Stimulated activated effector memory CD8-positive, alpha-beta T cell treated with anti-CD3 and anti-CD28 coated beads, Interleukin-12 subunit alpha, Interleukin-12 subunit beta, amount 100 ng/mL, for 72 hours (primary cell): Measurements from ENCODE around the gene RGMA.

Experiments
- ATAC-seq: fragments of 150-1000 bp; cut with Tn5 transposase; 2 replicates; pipeline ENCODE4 v1.10.0; 2021
- DNase-seq, 2 donors: peaks; one replicate each; pipeline ENCODE4 v3.0.0; 2021 to 2022; ENCODE audit warnings: low spot score in 2 of 2
- H3K27ac Mint-ChIP-seq: one replicate; pipeline ENCODE4 v1.8.0; 2022; ENCODE audit warnings: mild to moderate bottlenecking, mixed read lengths
- H3K36me3 Mint-ChIP-seq: one replicate; pipeline ENCODE4 v1.8.0; 2022; ENCODE audit warnings: mild to moderate bottlenecking, mixed read lengths
- H3K4me1 Mint-ChIP-seq: one replicate; pipeline ENCODE4 v1.8.0; 2022; ENCODE audit warnings: mixed read lengths
- H3K4me3 Mint-ChIP-seq: one replicate; pipeline ENCODE4 v1.8.0; 2022; ENCODE audit warnings: mild to moderate bottlenecking, mixed read lengths
- H3K9me3 Mint-ChIP-seq: one replicate; pipeline ENCODE4 v1.8.0; 2022; ENCODE audit warnings: mixed read lengths

RGMA gene

GRCh38 chr15:93049914-93050578, 39.0 kb downstream of the RGMA start:
- DNase-seq = no peak
- peaks cover 4% of the 10 kb centered on the region for H3K9me3 Mint-ChIP-seq
- peak; percentile 39 for ATAC-seq
- H3K4me1 Mint-ChIP-seq = peaks cover 46% of the 10 kb centered on the region
- H3K27ac Mint-ChIP-seq = peak overlapping the region; percentile 45
- no peak overlapping the region for H3K4me3 Mint-ChIP-seq
- no peaks in the 10 kb centered on the region for H3K36me3 Mint-ChIP-seq

- H3K4me3 Mint-ChIP-seq = no peak overlapping the region
- H3K36me3 Mint-ChIP-seq = no peaks in the 10 kb centered on the region
- DNase-seq = no peak
- H3K9me3 Mint-ChIP-seq = peaks cover 4% of the 10 kb centered on the region
- H3K4me1 Mint-ChIP-seq = peaks cover 46% of the 10 kb centered on the region
- ATAC-seq = no peak
- peak overlapping the region; percentile 66 for H3K27ac Mint-ChIP-seq
Measured at GRCh38 chr15:93049233-93049632, 39.8 kb downstream of the RGMA start.

GRCh38 chr15:93048759-93049161, 40.3 kb downstream of the RGMA start:
- Mint-ChIP-seq H3K9me3 (peaks cover 4% of the 10 kb centered on the region), H3K36me3 (no peaks in the 10 kb centered on the region), H3K4me1 (peaks cover 46% of the 10 kb centered on the region), H3K27ac (peak overlapping the region; percentile 66), H3K4me3 (no peak overlapping the region)
- ATAC-seq (no peak), DNase-seq (no peak)

- ATAC-seq (no peak), DNase-seq (no peak)
- Mint-ChIP-seq H3K4me1 (peaks cover 46% of the 10 kb centered on the region), H3K27ac (peak overlapping the region; percentile 90), H3K4me3 (no peak overlapping the region), H3K9me3 (peaks cover 4% of the 10 kb centered on the region), H3K36me3 (no peaks in the 10 kb centered on the region)
Measured at GRCh38 chr15:93048426-93048721, 40.6 kb downstream of the RGMA start.

- Mint-ChIP-seq H3K27ac (peak overlapping the region; percentile 90), H3K36me3 (no peaks in the 10 kb centered on the region), H3K4me1 (peaks cover 46% of the 10 kb centered on the region), H3K4me3 (no peak overlapping the region), H3K9me3 (peaks cover 4% of the 10 kb centered on the region)
- ATAC-seq (peak; percentile 61), DNase-seq (no peak)
Measured at GRCh38 chr15:93047621-93048425, 41.2 kb downstream of the RGMA start.

- DNase-seq = no peak
- peaks cover 4% of the 10 kb centered on the region for H3K9me3 Mint-ChIP-seq
- no peak for ATAC-seq
- H3K27ac Mint-ChIP-seq = peak overlapping the region; percentile 3
- H3K4me3 Mint-ChIP-seq = no peak overlapping the region
- no peaks in the 10 kb centered on the region for H3K36me3 Mint-ChIP-seq
- H3K4me1 Mint-ChIP-seq = peaks cover 46% of the 10 kb centered on the region
Measured at GRCh38 chr15:93046721-93047120, 42.3 kb downstream of the RGMA start.

GRCh38 chr15:93046120-93046519, 42.9 kb downstream of the RGMA start:
- Mint-ChIP-seq H3K36me3 (no peaks in the 10 kb centered on the region), H3K4me1 (peaks cover 46% of the 10 kb centered on the region), H3K27ac (peak overlapping the region; percentile 7), H3K9me3 (peaks cover 4% of the 10 kb centered on the region), H3K4me3 (no peak overlapping the region)
- DNase-seq (no peak), ATAC-seq (no peak)

GRCh38 chr15:93045191-93045785, 43.7 kb downstream of the RGMA start:
- DNase-seq = no peak
- H3K4me3 Mint-ChIP-seq = no peak overlapping the region

GRCh38 chr15:93044301-93045190, 44.5 kb downstream of the RGMA start:
- H3K27ac Mint-ChIP-seq = no peak overlapping the region

More at GRCh38 chr15:93045191-93045785, 43.7 kb downstream of the RGMA start:
- Mint-ChIP-seq H3K36me3 (no peaks in the 10 kb centered on the region), H3K27ac (peak overlapping the region; percentile 7), H3K9me3 (peaks cover 4% of the 10 kb centered on the region), H3K4me1 (peaks cover 41% of the 10 kb centered on the region)
- ATAC-seq = no peak

GRCh38 chr15:93043621-93044300, 45.2 kb downstream of the RGMA start:
- H3K27ac Mint-ChIP-seq = no peak overlapping the region
- H3K36me3 Mint-ChIP-seq = no peaks in the 10 kb centered on the region
- DNase-seq = no peak
- no peak for ATAC-seq
- H3K4me3 Mint-ChIP-seq = no peak overlapping the region
- peaks cover 4% of the 10 kb centered on the region for H3K9me3 Mint-ChIP-seq
- H3K4me1 Mint-ChIP-seq = peaks cover 25% of the 10 kb centered on the region

More at GRCh38 chr15:93044301-93045190, 44.5 kb downstream of the RGMA start:
- H3K4me1 Mint-ChIP-seq = peaks cover 33% of the 10 kb centered on the region
- no peak for DNase-seq
- no peaks in the 10 kb centered on the region for H3K36me3 Mint-ChIP-seq
- no peak for ATAC-seq
- peaks cover 4% of the 10 kb centered on the region for H3K9me3 Mint-ChIP-seq
- H3K4me3 Mint-ChIP-seq = no peak overlapping the region

- ATAC-seq = no peak
- H3K36me3 Mint-ChIP-seq = no peaks in the 10 kb centered on the region
- no peak overlapping the region for H3K4me3 Mint-ChIP-seq
- peaks cover 4% of the 10 kb centered on the region for H3K9me3 Mint-ChIP-seq
- DNase-seq = no peak
- H3K4me1 Mint-ChIP-seq = peaks cover 18% of the 10 kb centered on the region
- H3K27ac Mint-ChIP-seq = no peak overlapping the region
Measured at GRCh38 chr15:93042691-93043378, 46.2 kb downstream of the RGMA start.

GRCh38 chr15:93042211-93042610, 46.8 kb downstream of the RGMA start:
- Mint-ChIP-seq H3K36me3 (no peaks in the 10 kb centered on the region), H3K27ac (no peak overlapping the region), H3K4me3 (no peak overlapping the region), H3K9me3 (peaks cover 4% of the 10 kb centered on the region), H3K4me1 (peaks cover 12% of the 10 kb centered on the region)
- ATAC-seq (no peak), DNase-seq (no peak)

GRCh38 chr15:93041159-93041547, 47.9 kb downstream of the RGMA start:
- H3K27ac Mint-ChIP-seq = no peak overlapping the region

More at GRCh38 chr15:93041159-93041547, 47.9 kb downstream of the RGMA start:
- Mint-ChIP-seq H3K9me3 (peaks cover 4% of the 10 kb centered on the region), H3K36me3 (no peaks in the 10 kb centered on the region), H3K4me1 (peaks cover 11% of the 10 kb centered on the region), H3K4me3 (no peak overlapping the region)
- ATAC-seq = no peak
- DNase-seq = no peak
